SK-N-SH treated with all-trans-retinoic acid at 6 μM for 48 hours (cell line): ENCODE data around the gene DCAF15.
"Not testable (repeated sequence)": the region's sequence is repeated elsewhere in the genome, so short reads cannot be mapped to it uniquely, and the experiment has no call there.

Experiments used
- ATAC-seq: fragments of 200-7000 bp; cut with Tn5 transposase; 3 replicates; pipeline ENCODE4 v1.9.1; 2020; ENCODE audit warnings: mild to moderate bottlenecking, moderate library complexity
- ARNTL ChIP-seq: fragments of 450-650 bp; formaldehyde crosslinking; IDR thresholded peaks from 2 replicates; pipeline ENCODE4 v1.5.0; 2020; ENCODE audit warnings: low read depth, mild to moderate bottlenecking, moderate library complexity, borderline replicate concordance
- BACH2 ChIP-seq: fragments of 250-450 bp; sonication (Bioruptor Pico); IDR thresholded peaks from 2 replicates; pipeline ENCODE4 v1.9.0; 2021; ENCODE audit warnings: mild to moderate bottlenecking, borderline replicate concordance
- CSDC2 ChIP-seq: fragments of 250-450 bp; sonication (Bioruptor Pico); IDR thresholded peaks from 2 replicates; pipeline ENCODE4 v1.5.0; 2020; ENCODE audit warnings: mild to moderate bottlenecking, moderate library complexity
- ESRRG ChIP-seq: fragments of 250-450 bp; sonication (Bioruptor Pico); IDR thresholded peaks from 2 replicates; pipeline ENCODE4 v1.6.1; 2021; ENCODE audit warnings: mild to moderate bottlenecking
- GLIS3 ChIP-seq: fragments of 250-450 bp; sonication (Bioruptor Pico); IDR thresholded peaks from 2 replicates; pipeline ENCODE4 v1.5.0; 2020; ENCODE audit warnings: mild to moderate bottlenecking, moderate library complexity
- OSR1 ChIP-seq: fragments of 250-450 bp; sonication (Bioruptor Pico); IDR thresholded peaks from 2 replicates; pipeline ENCODE4 v1.8.0; 2022; ENCODE audit warnings: moderate library complexity, mild to moderate bottlenecking, inconsistent platforms
- PPARA ChIP-seq: fragments of 250-450 bp; sonication (Bioruptor Pico); IDR thresholded peaks from 2 replicates; pipeline ENCODE4 v1.5.0; 2020; ENCODE audit warnings: mild to moderate bottlenecking, borderline replicate concordance
- RARB ChIP-seq: fragments of 250-450 bp; sonication (Bioruptor Pico); IDR thresholded peaks from 2 replicates; pipeline ENCODE4 v1.8.0; 2021; ENCODE audit warnings: mild to moderate bottlenecking, moderate library complexity
- SNAI2 ChIP-seq: fragments of 250-450 bp; sonication (Bioruptor Pico); IDR thresholded peaks from 2 replicates; pipeline ENCODE4 v1.5.0; 2020; ENCODE audit warnings: mild to moderate bottlenecking, moderate library complexity
- TCF4 ChIP-seq: fragments of 250-450 bp; sonication (Bioruptor Pico); IDR thresholded peaks from 2 replicates; pipeline ENCODE4 v1.8.0; 2021; ENCODE audit warnings: mild to moderate bottlenecking, moderate library complexity, borderline replicate concordance
- TOX ChIP-seq: fragments of 250-450 bp; sonication (Bioruptor Pico); IDR thresholded peaks from 2 replicates; pipeline ENCODE4 v1.8.0; 2021; ENCODE audit warnings: mild to moderate bottlenecking, moderate library complexity, borderline replicate concordance
- ZFP30 ChIP-seq: fragments of 450-650 bp; formaldehyde crosslinking; IDR thresholded peaks from 2 replicates; pipeline ENCODE4 v1.5.0; 2022; ENCODE audit warnings: mild to moderate bottlenecking, moderate library complexity
- ZNF565 ChIP-seq: fragments of 450-650 bp; formaldehyde crosslinking; conservative IDR thresholded peaks from 2 replicates; pipeline ENCODE4 v1.5.0; 2020; ENCODE audit warnings: low read depth, mild to moderate bottlenecking, moderate library complexity
- ZNF70 ChIP-seq: fragments of 450-650 bp; formaldehyde crosslinking; IDR thresholded peaks from 2 replicates; pipeline ENCODE4 v1.5.0; 2020; ENCODE audit warnings: mild to moderate bottlenecking, moderate library complexity
- ZNF8 ChIP-seq: fragments of 450-650 bp; formaldehyde crosslinking; IDR thresholded peaks from 2 replicates; pipeline ENCODE4 v1.5.0; 2020; ENCODE audit warnings: mild to moderate bottlenecking, moderate library complexity
- TF ChIP-seq, protein P1 (sequence below): fragments of 250-450 bp; sonication (Bioruptor Pico); IDR thresholded peaks from 2 replicates; pipeline ENCODE4 v1.8.0; 2020; ENCODE audit warnings: mild to moderate bottlenecking, moderate library complexity, borderline replicate concordance
- TF ChIP-seq, protein P2 (sequence below): fragments of 250-450 bp; sonication (Bioruptor Pico); IDR thresholded peaks from 2 replicates; pipeline ENCODE4 v1.8.0; 2021; ENCODE audit warnings: low read depth, mild to moderate bottlenecking, moderate library complexity, borderline replicate concordance
- TF ChIP-seq, protein P3 (sequence below): fragments of 250-450 bp; sonication (Bioruptor Pico); IDR thresholded peaks from 2 replicates; pipeline ENCODE4 v1.5.1; 2021; ENCODE audit warnings: mild to moderate bottlenecking, moderate library complexity
- TF ChIP-seq, protein P4 (sequence below): fragments of 250-450 bp; sonication (Bioruptor Pico); IDR thresholded peaks from 2 replicates; pipeline ENCODE4 v1.5.0; 2020; ENCODE audit warnings: mild to moderate bottlenecking, moderate library complexity

The DCAF15 gene

DNA sequence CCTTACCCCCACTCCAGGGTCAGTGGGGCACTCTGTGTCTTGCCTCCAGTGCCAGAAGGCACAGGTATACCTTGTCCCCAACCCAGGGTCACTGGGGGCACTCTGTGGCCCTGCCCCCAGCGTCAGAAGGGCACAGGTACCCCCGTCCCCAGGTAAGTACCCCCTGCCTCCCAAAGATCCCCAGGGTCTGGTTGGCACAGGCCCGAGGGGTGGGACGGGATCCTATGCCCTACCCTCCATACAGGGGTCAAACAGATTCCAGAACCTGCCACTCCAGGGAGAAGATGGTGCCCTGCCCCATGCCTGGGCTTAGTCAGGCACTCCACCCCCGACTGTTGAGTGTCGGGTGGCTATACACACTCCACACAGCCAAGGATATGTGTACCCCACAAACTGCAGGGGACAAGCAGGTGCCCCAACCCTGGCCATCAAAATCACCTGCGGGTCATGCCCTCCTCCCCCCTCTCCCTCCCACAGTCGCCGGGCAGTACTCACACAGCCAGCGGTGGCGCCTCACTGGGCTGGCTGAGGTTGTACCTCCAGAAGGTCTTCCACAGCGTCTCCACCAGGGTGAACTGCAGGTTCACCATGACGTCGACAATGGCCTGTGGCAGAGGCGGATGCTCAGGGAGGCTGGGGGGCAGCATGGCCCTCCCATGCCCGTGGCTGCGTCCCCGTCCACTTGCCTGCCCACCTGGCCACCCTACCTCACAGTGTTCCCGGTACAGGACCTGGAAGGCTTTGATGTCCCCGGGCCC lies 13.8 kb downstream of the DCAF15 start:
- TF ChIP-seq, protein P1, sequence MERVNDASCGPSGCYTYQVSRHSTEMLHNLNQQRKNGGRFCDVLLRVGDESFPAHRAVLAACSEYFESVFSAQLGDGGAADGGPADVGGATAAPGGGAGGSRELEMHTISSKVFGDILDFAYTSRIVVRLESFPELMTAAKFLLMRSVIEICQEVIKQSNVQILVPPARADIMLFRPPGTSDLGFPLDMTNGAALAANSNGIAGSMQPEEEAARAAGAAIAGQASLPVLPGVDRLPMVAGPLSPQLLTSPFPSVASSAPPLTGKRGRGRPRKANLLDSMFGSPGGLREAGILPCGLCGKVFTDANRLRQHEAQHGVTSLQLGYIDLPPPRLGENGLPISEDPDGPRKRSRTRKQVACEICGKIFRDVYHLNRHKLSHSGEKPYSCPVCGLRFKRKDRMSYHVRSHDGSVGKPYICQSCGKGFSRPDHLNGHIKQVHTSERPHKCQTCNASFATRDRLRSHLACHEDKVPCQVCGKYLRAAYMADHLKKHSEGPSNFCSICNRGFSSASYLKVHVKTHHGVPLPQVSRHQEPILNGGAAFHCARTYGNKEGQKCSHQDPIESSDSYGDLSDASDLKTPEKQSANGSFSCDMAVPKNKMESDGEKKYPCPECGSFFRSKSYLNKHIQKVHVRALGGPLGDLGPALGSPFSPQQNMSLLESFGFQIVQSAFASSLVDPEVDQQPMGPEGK (CRISPR knock-in tag): no peak
- TF ChIP-seq ESRRG (CRISPR knock-in tag) (no peak), TOX (no peak), PPARA (CRISPR knock-in tag) (no peak)
- TF ChIP-seq, all 23 proteins: peak for 0
- ATAC-seq: no peak

DNA sequence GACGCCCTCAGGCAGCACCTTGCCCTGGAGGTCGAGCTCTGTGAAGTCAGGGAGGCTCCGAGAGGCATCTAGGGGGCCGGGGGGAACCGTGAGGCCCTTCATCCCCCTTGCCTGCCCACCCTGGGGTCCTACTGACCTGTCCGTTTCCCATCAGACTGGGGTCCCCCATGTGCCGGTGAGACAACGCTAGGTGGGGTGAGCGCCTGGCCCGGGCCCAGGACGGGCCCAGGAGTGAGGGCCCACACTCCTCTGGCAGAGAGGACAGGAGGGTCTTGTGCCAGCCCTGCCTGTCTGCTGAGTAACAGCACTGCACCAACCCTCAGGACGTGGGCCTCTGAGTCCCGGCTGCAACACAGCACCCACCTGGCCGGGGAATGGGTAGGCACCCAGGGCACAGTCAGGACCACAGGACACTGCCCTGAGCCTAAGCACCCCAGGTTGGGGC lies 14.4 kb downstream of the DCAF15 start:
- no peak for ATAC-seq
- TF ChIP-seq ZNF8 (CRISPR knock-in tag) (no peak), CSDC2 (CRISPR knock-in tag) (no peak), RARB (CRISPR knock-in tag) (no peak), TOX (no peak), ZFP30 (CRISPR knock-in tag) (no peak), ZNF565 (CRISPR knock-in tag) (no peak), OSR1 (CRISPR knock-in tag) (no peak), GLIS3 (CRISPR knock-in tag) (no peak)
- TF ChIP-seq, protein P1 (CRISPR knock-in tag): no peak
- TF ChIP-seq, protein P2, sequence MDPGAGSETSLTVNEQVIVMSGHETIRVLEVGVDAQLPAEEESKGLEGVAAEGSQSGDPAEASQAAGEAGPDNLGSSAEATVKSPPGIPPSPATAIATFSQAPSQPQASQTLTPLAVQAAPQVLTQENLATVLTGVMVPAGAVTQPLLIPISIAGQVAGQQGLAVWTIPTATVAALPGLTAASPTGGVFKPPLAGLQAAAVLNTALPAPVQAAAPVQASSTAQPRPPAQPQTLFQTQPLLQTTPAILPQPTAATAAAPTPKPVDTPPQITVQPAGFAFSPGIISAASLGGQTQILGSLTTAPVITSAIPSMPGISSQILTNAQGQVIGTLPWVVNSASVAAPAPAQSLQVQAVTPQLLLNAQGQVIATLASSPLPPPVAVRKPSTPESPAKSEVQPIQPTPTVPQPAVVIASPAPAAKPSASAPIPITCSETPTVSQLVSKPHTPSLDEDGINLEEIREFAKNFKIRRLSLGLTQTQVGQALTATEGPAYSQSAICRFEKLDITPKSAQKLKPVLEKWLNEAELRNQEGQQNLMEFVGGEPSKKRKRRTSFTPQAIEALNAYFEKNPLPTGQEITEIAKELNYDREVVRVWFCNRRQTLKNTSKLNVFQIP (CRISPR knock-in tag): no peak

DNA sequence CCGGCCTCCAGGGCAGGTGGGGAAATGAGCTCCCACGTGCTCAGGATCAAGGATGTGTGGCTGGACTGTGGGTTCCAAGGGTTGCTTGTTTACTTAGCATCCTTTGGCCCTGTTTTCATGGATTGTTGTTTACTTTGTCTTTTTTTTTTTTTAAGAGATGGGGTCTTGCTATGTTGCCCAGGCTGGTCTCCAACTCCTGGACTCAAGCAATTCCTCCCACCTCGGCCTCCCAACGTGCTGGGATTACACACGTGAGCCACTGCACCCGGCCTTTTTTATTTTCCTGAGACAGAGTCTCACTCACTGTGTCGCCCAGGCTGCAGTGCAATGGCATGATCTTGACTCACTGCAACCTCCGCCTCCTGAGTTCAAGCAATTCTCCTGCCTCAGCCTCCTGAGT lies 14.9 kb downstream of the DCAF15 start:
- ATAC-seq: not testable (repeated sequence)

DNA sequence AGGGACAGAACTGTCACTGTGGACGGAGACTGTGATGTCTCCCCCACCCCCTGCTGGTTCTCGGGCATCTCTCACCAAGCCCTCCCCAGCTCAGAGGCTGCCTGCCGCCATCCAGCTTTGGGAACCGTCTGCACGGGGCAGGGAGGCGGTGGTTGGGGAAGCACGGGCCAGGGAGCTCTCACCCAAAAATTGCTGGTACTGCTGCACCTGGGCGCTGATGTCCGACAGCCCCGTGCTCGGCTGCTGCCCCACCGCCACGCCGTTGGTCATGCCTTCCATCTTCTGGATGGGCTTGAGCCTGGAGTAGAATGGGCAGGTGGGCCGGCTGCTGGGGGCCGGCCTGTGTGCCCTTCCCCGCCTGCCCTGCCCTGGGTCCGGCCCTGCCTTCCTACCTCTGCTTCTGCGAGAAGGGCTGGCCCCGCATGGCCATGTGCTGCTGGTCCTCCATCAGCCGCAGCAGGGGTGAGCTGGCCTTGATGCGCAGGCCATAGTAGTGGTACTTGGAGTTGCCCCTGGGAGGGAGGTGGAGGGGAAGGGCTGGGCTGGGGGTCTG lies 16.1 kb downstream of the DCAF15 start:
- TF ChIP-seq TCF4 (no peak), GLIS3 (CRISPR knock-in tag) (no peak)
- TF ChIP-seq, protein P3, sequence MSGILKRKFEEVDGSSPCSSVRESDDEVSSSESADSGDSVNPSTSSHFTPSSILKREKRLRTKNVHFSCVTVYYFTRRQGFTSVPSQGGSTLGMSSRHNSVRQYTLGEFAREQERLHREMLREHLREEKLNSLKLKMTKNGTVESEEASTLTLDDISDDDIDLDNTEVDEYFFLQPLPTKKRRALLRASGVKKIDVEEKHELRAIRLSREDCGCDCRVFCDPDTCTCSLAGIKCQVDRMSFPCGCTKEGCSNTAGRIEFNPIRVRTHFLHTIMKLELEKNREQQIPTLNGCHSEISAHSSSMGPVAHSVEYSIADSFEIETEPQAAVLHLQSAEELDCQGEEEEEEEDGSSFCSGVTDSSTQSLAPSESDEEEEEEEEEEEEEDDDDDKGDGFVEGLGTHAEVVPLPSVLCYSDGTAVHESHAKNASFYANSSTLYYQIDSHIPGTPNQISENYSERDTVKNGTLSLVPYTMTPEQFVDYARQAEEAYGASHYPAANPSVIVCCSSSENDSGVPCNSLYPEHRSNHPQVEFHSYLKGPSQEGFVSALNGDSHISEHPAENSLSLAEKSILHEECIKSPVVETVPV (CRISPR knock-in tag): no peak
- TF ChIP-seq, all 23 proteins: peak for 0

DNA sequence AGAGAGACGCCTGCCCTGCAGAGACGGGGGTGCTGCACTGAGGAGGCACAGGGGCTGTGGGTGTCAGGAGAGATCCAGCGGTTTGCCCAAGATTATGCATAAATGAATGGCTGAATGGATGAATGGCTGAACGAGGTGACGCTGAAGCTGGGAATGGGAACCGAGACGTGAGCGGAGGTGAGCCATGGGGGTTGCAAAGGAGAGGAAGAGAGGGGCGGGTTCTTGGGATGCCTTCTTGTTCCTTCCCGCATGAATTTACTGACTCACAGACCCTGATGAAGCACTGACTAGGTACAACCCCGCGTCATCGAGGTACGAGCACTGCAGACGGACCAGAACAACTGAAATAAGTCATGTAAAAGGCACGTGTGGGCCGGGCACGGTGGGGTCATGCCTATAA lies 16.7 kb downstream of the DCAF15 start:
- ATAC-seq: no peak
- TF ChIP-seq, protein P2 (CRISPR knock-in tag): no peak
- TF ChIP-seq TCF4: no peak
- no peak for TF ChIP-seq OSR1 (CRISPR knock-in tag)
- TF ChIP-seq ESRRG (CRISPR knock-in tag): no peak
- TF ChIP-seq SNAI2: no peak
- TF ChIP-seq, protein P1 (CRISPR knock-in tag): no peak
- no peak for TF ChIP-seq PPARA (CRISPR knock-in tag)
- TF ChIP-seq, protein P4, sequence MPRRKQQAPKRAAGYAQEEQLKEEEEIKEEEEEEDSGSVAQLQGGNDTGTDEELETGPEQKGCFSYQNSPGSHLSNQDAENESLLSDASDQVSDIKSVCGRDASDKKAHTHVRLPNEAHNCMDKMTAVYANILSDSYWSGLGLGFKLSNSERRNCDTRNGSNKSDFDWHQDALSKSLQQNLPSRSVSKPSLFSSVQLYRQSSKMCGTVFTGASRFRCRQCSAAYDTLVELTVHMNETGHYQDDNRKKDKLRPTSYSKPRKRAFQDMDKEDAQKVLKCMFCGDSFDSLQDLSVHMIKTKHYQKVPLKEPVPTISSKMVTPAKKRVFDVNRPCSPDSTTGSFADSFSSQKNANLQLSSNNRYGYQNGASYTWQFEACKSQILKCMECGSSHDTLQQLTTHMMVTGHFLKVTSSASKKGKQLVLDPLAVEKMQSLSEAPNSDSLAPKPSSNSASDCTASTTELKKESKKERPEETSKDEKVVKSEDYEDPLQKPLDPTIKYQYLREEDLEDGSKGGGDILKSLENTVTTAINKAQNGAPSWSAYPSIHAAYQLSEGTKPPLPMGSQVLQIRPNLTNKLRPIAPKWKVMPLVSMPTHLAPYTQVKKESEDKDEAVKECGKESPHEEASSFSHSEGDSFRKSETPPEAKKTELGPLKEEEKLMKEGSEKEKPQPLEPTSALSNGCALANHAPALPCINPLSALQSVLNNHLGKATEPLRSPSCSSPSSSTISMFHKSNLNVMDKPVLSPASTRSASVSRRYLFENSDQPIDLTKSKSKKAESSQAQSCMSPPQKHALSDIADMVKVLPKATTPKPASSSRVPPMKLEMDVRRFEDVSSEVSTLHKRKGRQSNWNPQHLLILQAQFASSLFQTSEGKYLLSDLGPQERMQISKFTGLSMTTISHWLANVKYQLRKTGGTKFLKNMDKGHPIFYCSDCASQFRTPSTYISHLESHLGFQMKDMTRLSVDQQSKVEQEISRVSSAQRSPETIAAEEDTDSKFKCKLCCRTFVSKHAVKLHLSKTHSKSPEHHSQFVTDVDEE: no peak
- TF ChIP-seq ARNTL (CRISPR knock-in tag): no peak
- TF ChIP-seq ZFP30 (CRISPR knock-in tag): no peak
- TF ChIP-seq BACH2 (CRISPR knock-in tag): no peak
- TF ChIP-seq ZNF70 (CRISPR knock-in tag): no peak
- TF ChIP-seq ZNF8 (CRISPR knock-in tag): no peak

More for the DNA sequence above, 16.1 kb downstream of the DCAF15 start:
- no peak for ATAC-seq
